ENCODE measurements around the gene ATP5IF1. TPM values are rescaled to one million over a fixed set of nuclear protein-coding genes. Genes with fewer than 3 reads are reported as not detected.
A peak's percentile ranks its signal among the peaks of the same experiment; 100 is the strongest.

Gene ATP5IF1
- total and polyA plus RNA-seq, 9 of the 15 experiments (the other 6 are each of a cell fraction or from before 2014, with no cell fraction given): 292 to 1,422 (median 388) TPM

GRCh38 chr1:28249013-28249865 lies 13.3 kb downstream of the ATP5IF1 start (continued):
- TF ChIP-seq PREB (CRISPR knock-in tag; IDR thresholded peaks at IDR 0.05): no peak
- no peak for TF ChIP-seq U2AF1 (optimal IDR thresholded peaks at IDR 0.05; ENCODE audit: low read depth, low read length)
- TF ChIP-seq ERF (CRISPR knock-in tag; IDR thresholded peaks at IDR 0.05): no peak
- no peak for TF ChIP-seq ZC3H8 (IDR thresholded peaks at IDR 0.05)
- TF ChIP-seq MGA (IDR thresholded peaks at IDR 0.05): no peak
- TF ChIP-seq ATF6 (CRISPR knock-in tag; IDR thresholded peaks at IDR 0.05): no peak
- no peak for TF ChIP-seq THRAP3 (IDR thresholded peaks at IDR 0.05; ENCODE audit: borderline replicate concordance)
- TF ChIP-seq ETV1 (tag; conservative IDR thresholded peaks at IDR 0.05; ENCODE audit: low read depth): no peak
- no peak for TF ChIP-seq NUFIP1 (IDR thresholded peaks at IDR 0.05; ENCODE audit: partially characterized antibody)
- no peak for TF ChIP-seq NCOA2 (IDR thresholded peaks at IDR 0.05; ENCODE audit: partially characterized antibody in 2 of 2)
- TF ChIP-seq C11orf30 (IDR thresholded peaks at IDR 0.05; ENCODE audit: low read depth): no peak
- peak; percentile 54; the same call in 1 of the 2 replicates for TF ChIP-seq ZNF589 (CRISPR knock-in tag; IDR thresholded peaks at IDR 0.05; ENCODE audit: low read depth)
- no peak for TF ChIP-seq DDX20 (tag; IDR thresholded peaks at IDR 0.05; ENCODE audit: low read depth)

Data from K562 (cell line).